Esophagus muscularis mucosa (tissue), 4 donors: ENCODE measurements around the gene DEPDC1B. TPM values are rescaled to one million over a fixed set of nuclear protein-coding genes. Genes with fewer than 3 reads are reported as not detected.

Source experiments
- DNase-seq: peaks from one replicate; pipeline ENCODE4 v3.0.0-alpha.2; 2017; ENCODE audit errors: extremely low spot score
- H3K27ac ChIP-seq, 4 donors: fragments of 200-600 bp; sonication (generic); replicated peaks in 1 of 4; 1 replicate in 3 of 4; 2 replicates in 1 of 4; pipeline ENCODE4 v1.5.1; 2016 to 2019; ENCODE audit warnings: mild to moderate bottlenecking in 1 of 4
- H3K27me3 ChIP-seq, 4 donors: fragments of 200-600 bp; sonication (generic); one replicate each; pipeline versions ENCODE4 v1.5.1 to v1.6.0; 2016 to 2019
- H3K36me3 ChIP-seq, 4 donors: fragments of 200-600 bp; sonication (generic); one replicate each; pipeline ENCODE4 v1.5.1; 2016 to 2019
- H3K4me1 ChIP-seq, 4 donors: fragments of 200-600 bp; sonication (generic); one replicate each; pipeline ENCODE4 v1.5.1; 2016 to 2019
- H3K4me3 ChIP-seq, 4 donors: fragments of 200-600 bp; sonication (generic); 1 replicate in 2 of 4; 2 replicates in 2 of 4; pipeline ENCODE4 v1.5.1; 2016 to 2019; ENCODE audit warnings: mild to moderate bottlenecking in 4 of 4, moderate library complexity in 1 of 4
- H3K9me3 ChIP-seq, 4 donors: fragments of 200-600 bp; sonication (generic); 1 replicate in 3 of 4; 2 replicates in 1 of 4; pipeline ENCODE4 v1.5.1; 2016 to 2019
- CTCF ChIP-seq, 3 experiments: fragments of 200-600 bp in 2 of 3; fragments of 450-650 bp in 1 of 3; sonication (generic) in 2 of 3; IDR thresholded peaks; one replicate each; pipeline ENCODE4 v1.5.1; 2017 to 2019; ENCODE audit warnings: antibody characterized with exemption in 3 of 3, mild to moderate bottlenecking in 2 of 3, moderate library complexity in 1 of 3
- EP300 ChIP-seq: sonication (generic); formaldehyde crosslinking; IDR thresholded peaks from one replicate; pipeline ENCODE4 v1.6.1; 2017; ENCODE audit warnings: antibody characterized with exemption
- POLR2A ChIP-seq: fragments of 450-650 bp; IDR thresholded peaks from one replicate; pipeline ENCODE4 v1.6.1; 2017; ENCODE audit warnings: antibody characterized with exemption, moderate library complexity, mild to moderate bottlenecking, low read depth
- POLR2AphosphoS5 ChIP-seq, 2 donors: sonication (generic); formaldehyde crosslinking; IDR thresholded peaks; one replicate each; pipeline ENCODE4 v1.6.1; 2017; ENCODE audit warnings: antibody characterized with exemption in 2 of 2
- WGBS: methylation state at CpG from one replicate; pipeline ENCODE4 v1.1.5; 2018; 5-methylcytosine and 5-hydroxymethylcytosine counted together
- intact Hi-C: fragments of 100-400 bp; cut with DNase I; formaldehyde crosslinking; loops from one replicate; pipeline ENCODE4 v1.15.1; 2023
- total RNA-seq, 4 donors: library from RNA; depleted of rRNA; stranded (reverse); fragments of >200 nt; gene quantifications; one replicate each; pipeline versions ENCODE4 v1.1.0 to v1.2.1, GENCODE V29; 2016

The DEPDC1B gene
- total RNA-seq, 4 donors from 2014 or later, result 0.17 to 0.57 (median 0.42) TPM; not detected in 1

- Histone ChIP-seq H3K9me3 (no peaks in the 10 kb centered on the region), H3K4me1 (peaks cover 0 to 57% (median 45%) of the 10 kb centered on the region in 4 donors), H3K36me3 (no peaks in the 10 kb centered on the region), H3K27me3 (no peaks in the 10 kb centered on the region), H3K4me3 (no peak overlapping the region), H3K27ac (peak overlapping the region; percentile 71 to 82 (median 80))
- intact Hi-C loops, result no loop called here
- DNase-seq, result no peak
- TF ChIP-seq CTCF (IDR thresholded peaks at IDR 0.05) (no peak), EP300 (peak; percentile 80), POLR2A (no peak), POLR2AphosphoS5 (IDR thresholded peaks at IDR 0.05) (peak in 1 of 2 donors; percentile 72)
- WGBS, result 70% methylated on average over 1 of the region's 1 CpG
These were observed 148.7 kb downstream of the DEPDC1B start for GRCh38 chr5:60551250-60551649.

- no peak overlapping the region for H3K4me3 ChIP-seq
- no peaks in the 10 kb centered on the region for H3K36me3 ChIP-seq
- TF ChIP-seq POLR2A (no peak), POLR2AphosphoS5 (IDR thresholded peaks at IDR 0.05) (no peak), CTCF (IDR thresholded peaks at IDR 0.05) (no peak), EP300 (no peak)
- DNase-seq, result no peak
- 86% methylated on average over 1 of the region's 1 CpG for WGBS
- H3K27ac ChIP-seq, result peak overlapping the region; percentile 66 to 82 (median 76)
- H3K9me3 ChIP-seq, result no peaks in the 10 kb centered on the region
- H3K4me1 ChIP-seq, result peaks cover 0 to 67% (median 54%) of the 10 kb centered on the region in 4 donors
- no peaks in the 10 kb centered on the region for H3K27me3 ChIP-seq
- intact Hi-C loops, result no loop called here
These were observed 149.7 kb downstream of the DEPDC1B start for GRCh38 chr5:60550311-60550710.

GRCh38 chr5:60549841-60550240, 150.1 kb downstream of the DEPDC1B start:
- no peak for DNase-seq
- 65% methylated on average over 3 of the region's 3 CpGs for WGBS
- TF ChIP-seq CTCF (IDR thresholded peaks at IDR 0.05), result no peak
- TF ChIP-seq EP300, result no peak
- no peak for TF ChIP-seq POLR2A
- TF ChIP-seq POLR2AphosphoS5 (IDR thresholded peaks at IDR 0.05), result no peak
- Histone ChIP-seq H3K27ac (peak overlapping the region; percentile 66 to 82 (median 76)), H3K4me1 (peaks cover 0 to 71% (median 58%) of the 10 kb centered on the region in 4 donors), H3K9me3 (no peaks in the 10 kb centered on the region), H3K36me3 (no peaks in the 10 kb centered on the region), H3K27me3 (no peaks in the 10 kb centered on the region), H3K4me3 (no peak overlapping the region)
- intact Hi-C loops, result no loop called here

Other genes with a start within 250 kb of the DEPDC1B start
- 1 to 10 TPM; 1.2 to 7.0 (median 5.3) TPM for gene ELOVL7, start 144.1 kb upstream of the DEPDC1B start, total RNA-seq
- gene ERCC8, start 244.9 kb upstream of the DEPDC1B start, total RNA-seq, result 10 to 100 TPM in 3 of 4 donors, 1 to 10 TPM in 1; 5.2 to 17.9 (median 16.1) TPM
- 10 to 100 TPM; 29.4 to 42.8 (median 39.6) TPM for gene NDUFAF2, start 245.0 kb upstream of the DEPDC1B start, total RNA-seq